Vagina (tissue), 2 donors: ENCODE results near the gene PIK3R6.

ENCODE experiments used
- POLR2A ChIP-seq, 2 donors: fragments of 450-650 bp; IDR thresholded peaks; one replicate each; pipeline ENCODE4 v1.6.1; 2017; ENCODE audit warnings: antibody characterized with exemption in 2 of 2, mild to moderate bottlenecking in 2 of 2, moderate library complexity in 2 of 2
- TF ChIP-seq, protein P1 (sequence below), 3 experiments: fragments of 450-650 bp in 2 of 3; fragments of 200-600 bp in 1 of 3; sonication (generic) in 1 of 3; IDR thresholded peaks; one replicate each; pipeline ENCODE4 v1.5.1; 2017 to 2019; ENCODE audit warnings: antibody characterized with exemption in 3 of 3, mild to moderate bottlenecking in 2 of 3, moderate library complexity in 2 of 3

DNA sequence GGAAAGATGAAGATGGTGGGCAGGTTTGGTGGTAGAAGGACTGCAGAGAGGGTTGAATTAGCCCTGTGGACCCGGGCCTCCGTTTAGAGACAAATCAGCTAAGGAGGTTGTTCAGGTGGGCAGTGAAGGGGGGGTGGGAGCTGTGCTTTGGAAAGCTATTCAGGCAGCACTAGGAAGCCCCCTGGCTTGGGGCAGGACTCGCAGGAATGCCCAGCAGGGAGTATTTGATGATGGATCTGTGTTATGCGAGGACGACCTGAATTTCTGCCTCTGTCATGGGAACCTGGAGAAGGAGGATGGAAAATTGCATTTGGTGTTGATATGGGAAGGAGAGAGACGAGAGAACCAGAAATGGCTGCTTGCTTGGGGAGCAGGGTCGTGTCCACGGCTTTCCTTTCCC lies 112.6 kb downstream of the PIK3R6 start:
- TF ChIP-seq, protein P1, sequence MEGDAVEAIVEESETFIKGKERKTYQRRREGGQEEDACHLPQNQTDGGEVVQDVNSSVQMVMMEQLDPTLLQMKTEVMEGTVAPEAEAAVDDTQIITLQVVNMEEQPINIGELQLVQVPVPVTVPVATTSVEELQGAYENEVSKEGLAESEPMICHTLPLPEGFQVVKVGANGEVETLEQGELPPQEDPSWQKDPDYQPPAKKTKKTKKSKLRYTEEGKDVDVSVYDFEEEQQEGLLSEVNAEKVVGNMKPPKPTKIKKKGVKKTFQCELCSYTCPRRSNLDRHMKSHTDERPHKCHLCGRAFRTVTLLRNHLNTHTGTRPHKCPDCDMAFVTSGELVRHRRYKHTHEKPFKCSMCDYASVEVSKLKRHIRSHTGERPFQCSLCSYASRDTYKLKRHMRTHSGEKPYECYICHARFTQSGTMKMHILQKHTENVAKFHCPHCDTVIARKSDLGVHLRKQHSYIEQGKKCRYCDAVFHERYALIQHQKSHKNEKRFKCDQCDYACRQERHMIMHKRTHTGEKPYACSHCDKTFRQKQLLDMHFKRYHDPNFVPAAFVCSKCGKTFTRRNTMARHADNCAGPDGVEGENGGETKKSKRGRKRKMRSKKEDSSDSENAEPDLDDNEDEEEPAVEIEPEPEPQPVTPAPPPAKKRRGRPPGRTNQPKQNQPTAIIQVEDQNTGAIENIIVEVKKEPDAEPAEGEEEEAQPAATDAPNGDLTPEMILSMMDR (IDR thresholded peaks at IDR 0.05), result no peak
- no peak for TF ChIP-seq POLR2A (IDR thresholded peaks at IDR 0.05)
